Thyroid gland (tissue), 4 donors: ENCODE results near the gene TRPC3. TPM values are rescaled to one million over a fixed set of nuclear protein-coding genes. Genes with fewer than 3 reads are reported as not detected.

Experiments
- DNase-seq, 2 donors: peaks; one replicate each; pipeline ENCODE4 v3.0.0-alpha.2; 2019
- H3K27ac ChIP-seq, 3 donors: fragments of 200-600 bp; sonication (generic); 1 replicate in 2 of 3; 2 replicates in 1 of 3; pipeline ENCODE4 v1.5.1; 2016 to 2019; ENCODE audit warnings: mild to moderate bottlenecking in 1 of 3, moderate library complexity in 1 of 3
- H3K27me3 ChIP-seq: fragments of 200-600 bp; sonication (generic); one replicate; pipeline ENCODE4 v1.5.1; 2019
- H3K36me3 ChIP-seq, 2 donors: fragments of 200-600 bp; sonication (generic); one replicate each; pipeline ENCODE4 v1.5.1; 2016 to 2019
- H3K4me1 ChIP-seq, 2 donors: fragments of 200-600 bp; sonication (generic); one replicate each; pipeline ENCODE4 v1.5.1; 2017 to 2019
- H3K4me3 ChIP-seq, 3 donors: fragments of 200-600 bp; sonication (generic); replicated peaks in 1 of 3; 1 replicate in 2 of 3; 2 replicates in 1 of 3; pipeline ENCODE4 v1.5.1; 2016; ENCODE audit warnings: mild to moderate bottlenecking in 1 of 3
- H3K9me3 ChIP-seq: fragments of 200-600 bp; sonication (generic); one replicate; pipeline ENCODE4 v1.5.1; 2017
- POLR2A ChIP-seq, 2 donors: fragments of 450-650 bp; IDR thresholded peaks; one replicate each; pipeline ENCODE4 v1.6.1; 2017; ENCODE audit warnings: antibody characterized with exemption in 2 of 2, mild to moderate bottlenecking in 2 of 2, moderate library complexity in 1 of 2
- WGBS, 2 donors: methylation state at CpG; one replicate each; pipeline ENCODE4 v1.1.5; 2017; 5-methylcytosine and 5-hydroxymethylcytosine counted together
- intact Hi-C: fragments of 100-400 bp; cut with DNase I; formaldehyde crosslinking; loops from one replicate; pipeline ENCODE4 v1.15.1; 2023
- total RNA-seq, 4 donors: library from RNA; depleted of rRNA; stranded (reverse); fragments of >200 nt; gene quantifications; one replicate each; pipeline ENCODE4 v1.2.3, GENCODE V29; 2016
- TF ChIP-seq, protein P1 (sequence below), 6 experiments: fragments of 200-600 bp in 3 of 6; fragments of 450-650 bp in 3 of 6; sonication (generic) in 3 of 6; IDR thresholded peaks; one replicate each; pipeline ENCODE4 v1.5.1; 2016 to 2019; ENCODE audit warnings: antibody characterized with exemption in 6 of 6, mild to moderate bottlenecking in 2 of 6, inconsistent platforms in 1 of 6, moderate library complexity in 1 of 6

TRPC3 gene
- total RNA-seq, 4 donors from 2014 or later = 0.27 to 1.1 (median 0.55) TPM

DNA sequence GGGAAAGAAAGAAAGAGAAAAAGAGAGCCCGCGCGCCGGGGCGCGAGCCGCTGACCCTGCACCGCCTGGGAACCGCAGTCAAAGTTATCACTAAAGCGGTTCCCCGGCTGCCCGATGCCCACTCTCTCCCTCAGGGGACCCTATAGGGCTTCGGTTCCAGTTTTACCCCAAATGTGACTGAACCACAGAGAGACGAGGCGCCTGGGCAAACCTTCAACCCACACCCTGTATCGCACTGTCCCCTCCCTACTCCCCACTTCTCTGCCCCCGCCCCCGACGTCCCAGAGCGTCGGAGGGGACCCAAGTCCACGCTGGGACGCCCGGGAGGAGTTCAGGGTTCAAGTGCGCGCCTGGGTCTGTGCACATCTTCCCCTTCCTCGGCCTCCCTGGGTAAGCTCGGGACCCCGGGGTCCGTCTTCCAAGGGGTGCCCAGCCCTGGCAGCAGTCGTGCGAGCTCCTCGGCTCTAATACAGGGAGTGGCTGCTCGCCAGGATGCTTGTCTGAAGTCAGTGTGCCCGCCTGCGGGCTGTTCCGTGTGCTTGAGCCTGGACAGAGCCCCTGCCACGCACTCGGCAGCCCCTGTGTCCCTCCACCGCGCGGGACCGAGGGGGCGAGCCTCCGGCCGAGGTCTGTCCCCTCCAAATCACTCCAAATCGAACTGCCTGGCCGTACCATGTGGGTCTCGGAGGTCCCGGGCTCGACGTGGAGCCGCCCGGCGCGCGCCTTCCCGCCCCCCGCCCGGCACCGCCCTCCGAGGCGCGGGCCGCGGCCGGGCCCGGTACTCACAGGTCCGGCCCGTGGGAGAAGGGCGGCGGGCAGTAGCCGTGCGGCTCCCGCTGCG is 960 bp downstream of the TRPC3 start:
- Histone ChIP-seq H3K4me1 (peaks cover 0 to 11% of the 10 kb centered on the region in 2 donors), H3K27me3 (no peaks in the 10 kb centered on the region), H3K4me3 (peak overlapping the region; percentile 53 to 66 (median 59)), H3K27ac (no peak overlapping the region), H3K9me3 (no peaks in the 10 kb centered on the region), H3K36me3 (no peaks in the 10 kb centered on the region)
- TF ChIP-seq, protein P1, sequence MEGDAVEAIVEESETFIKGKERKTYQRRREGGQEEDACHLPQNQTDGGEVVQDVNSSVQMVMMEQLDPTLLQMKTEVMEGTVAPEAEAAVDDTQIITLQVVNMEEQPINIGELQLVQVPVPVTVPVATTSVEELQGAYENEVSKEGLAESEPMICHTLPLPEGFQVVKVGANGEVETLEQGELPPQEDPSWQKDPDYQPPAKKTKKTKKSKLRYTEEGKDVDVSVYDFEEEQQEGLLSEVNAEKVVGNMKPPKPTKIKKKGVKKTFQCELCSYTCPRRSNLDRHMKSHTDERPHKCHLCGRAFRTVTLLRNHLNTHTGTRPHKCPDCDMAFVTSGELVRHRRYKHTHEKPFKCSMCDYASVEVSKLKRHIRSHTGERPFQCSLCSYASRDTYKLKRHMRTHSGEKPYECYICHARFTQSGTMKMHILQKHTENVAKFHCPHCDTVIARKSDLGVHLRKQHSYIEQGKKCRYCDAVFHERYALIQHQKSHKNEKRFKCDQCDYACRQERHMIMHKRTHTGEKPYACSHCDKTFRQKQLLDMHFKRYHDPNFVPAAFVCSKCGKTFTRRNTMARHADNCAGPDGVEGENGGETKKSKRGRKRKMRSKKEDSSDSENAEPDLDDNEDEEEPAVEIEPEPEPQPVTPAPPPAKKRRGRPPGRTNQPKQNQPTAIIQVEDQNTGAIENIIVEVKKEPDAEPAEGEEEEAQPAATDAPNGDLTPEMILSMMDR (IDR thresholded peaks at IDR 0.05) = no peak
- TF ChIP-seq POLR2A (IDR thresholded peaks at IDR 0.05) = no peak
- peak; percentile 36 to 42 for DNase-seq
- WGBS, 2 donors = 1% methylated on average over 17 to 20 of the region's 76 CpGs
- intact Hi-C loops = no loop called here

GRCh38 chr4:121950212-121950679 is 1.6 kb downstream of the TRPC3 start:
- 2 to 6% methylated on average over 19 to 32 of the region's 34 CpGs for WGBS, 2 donors
- H3K4me1 ChIP-seq = peaks cover 0 to 11% of the 10 kb centered on the region in 2 donors
- no peak overlapping the region for H3K27ac ChIP-seq
- no peaks in the 10 kb centered on the region for H3K9me3 ChIP-seq
- no peaks in the 10 kb centered on the region for H3K36me3 ChIP-seq
- intact Hi-C loops = no loop called here
- DNase-seq = peak; percentile 75 to 78
- H3K4me3 ChIP-seq = peak overlapping the region; percentile 53 to 66 (median 59)
- no peaks in the 10 kb centered on the region for H3K27me3 ChIP-seq
- TF ChIP-seq POLR2A (IDR thresholded peaks at IDR 0.05) = no peak
- TF ChIP-seq, protein P1 (IDR thresholded peaks at IDR 0.05) = peak; percentile 34 to 84 (median 58)

DNA sequence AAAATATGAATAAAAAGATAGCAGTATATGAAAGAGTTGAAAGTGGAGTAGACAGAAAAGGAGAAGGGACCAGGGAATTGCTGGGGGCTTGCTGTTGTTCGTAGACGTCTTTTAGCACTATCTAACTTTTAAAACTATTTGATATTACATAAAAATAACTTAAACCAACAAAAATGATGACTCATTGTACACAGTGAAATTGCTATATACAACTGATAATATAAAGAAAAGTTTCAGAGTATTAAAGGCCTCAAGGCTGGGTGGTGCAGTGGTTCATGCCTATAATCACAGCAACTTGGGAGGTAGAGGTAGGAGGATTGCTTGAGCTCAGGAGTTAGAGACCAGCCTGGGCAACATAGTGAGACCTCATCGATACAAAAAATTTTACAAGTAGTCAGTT is 5.2 kb downstream of the TRPC3 start:
- no peaks in the 10 kb centered on the region for H3K36me3 ChIP-seq
- WGBS, 2 donors = 97% methylated on average over 3 of the region's 3 CpGs
- DNase-seq = no peak
- peaks cover 0 to 5% of the 10 kb centered on the region in 2 donors for H3K4me1 ChIP-seq
- intact Hi-C loops = no loop called here
- no peak overlapping the region for H3K4me3 ChIP-seq
- H3K9me3 ChIP-seq = no peaks in the 10 kb centered on the region
- no peak overlapping the region for H3K27ac ChIP-seq
- H3K27me3 ChIP-seq = no peaks in the 10 kb centered on the region
- TF ChIP-seq POLR2A (IDR thresholded peaks at IDR 0.05) = no peak
- TF ChIP-seq, protein P1 (IDR thresholded peaks at IDR 0.05) = no peak

GRCh38 chr4:121943941-121944340 is 7.9 kb downstream of the TRPC3 start:
- H3K27me3 ChIP-seq = no peaks in the 10 kb centered on the region
- H3K27ac ChIP-seq = no peak overlapping the region
- no peaks in the 10 kb centered on the region for H3K9me3 ChIP-seq
- intact Hi-C loops = no loop called here
- H3K4me3 ChIP-seq = no peak overlapping the region
- H3K4me1 ChIP-seq = no peaks in the 10 kb centered on the region
- TF ChIP-seq, protein P1 (IDR thresholded peaks at IDR 0.05) = no peak
- 54 to 62% methylated on average over 4 of the region's 4 CpGs for WGBS, 2 donors
- H3K36me3 ChIP-seq = no peaks in the 10 kb centered on the region
- no peak for DNase-seq

DNA sequence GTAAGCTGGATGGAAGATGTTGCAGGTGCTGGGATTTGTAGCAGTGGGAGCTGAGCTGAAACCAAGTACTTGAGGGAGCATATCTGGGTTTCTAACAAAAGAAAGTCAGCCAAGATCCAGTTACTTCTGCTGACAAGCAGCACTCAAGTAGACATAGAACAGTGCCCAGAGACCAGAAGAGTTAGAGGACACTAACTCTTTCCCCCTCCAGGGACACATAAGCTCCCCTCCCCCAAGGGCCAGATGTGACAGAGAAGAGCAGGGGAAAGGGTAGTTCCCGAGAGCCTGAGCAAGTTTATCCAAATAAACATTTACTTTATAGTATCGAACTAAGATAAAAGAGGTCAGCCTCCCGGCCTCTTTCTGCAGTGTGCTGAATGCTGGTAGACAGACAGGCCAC is 12.2 kb downstream of the TRPC3 start:
- Histone ChIP-seq H3K9me3 (no peaks in the 10 kb centered on the region), H3K4me3 (no peak overlapping the region), H3K27ac (no peak overlapping the region), H3K36me3 (no peaks in the 10 kb centered on the region), H3K27me3 (no peaks in the 10 kb centered on the region), H3K4me1 (no peaks in the 10 kb centered on the region)
- 42 to 46% methylated on average over 3 of the region's 3 CpGs for WGBS, 2 donors
- intact Hi-C loops = no loop called here
- no peak for DNase-seq
- TF ChIP-seq, protein P1 (IDR thresholded peaks at IDR 0.05) = no peak
- TF ChIP-seq POLR2A (IDR thresholded peaks at IDR 0.05) = no peak
